GM13976 (cell line): ENCODE results near the gene CMKLR1.

Experiments
- DNase-seq: peaks from one replicate; pipeline ENCODE4 v3.0.0; 2012; ENCODE audit warnings: low spot score
- CTCF ChIP-seq: IDR thresholded peaks from 2 replicates; pipeline ENCODE4 v1.5.1; 2012; ENCODE audit warnings: borderline replicate concordance, mild to moderate bottlenecking; ENCODE audit not compliant: insufficient read depth; ENCODE audit errors: extremely low read depth, missing control alignments, control extremely low read depth
- in situ Hi-C: fragments of 300-500 bp; cut with MboI; formaldehyde crosslinking; loops from one replicate; pipeline ENCODE4 v1.12.0; 2022; ENCODE audit warnings: low sequenced_read_pairs, mixed read lengths, inconsistent platforms; ENCODE audit not compliant: unreplicated experiment

The CMKLR1 gene

GRCh38 chr12:108302016-108302402 is 37.1 kb downstream of the CMKLR1 start:
- in situ Hi-C loops: no loop called here
- DNase-seq: no peak
- TF ChIP-seq CTCF: no peak

- DNase-seq: no peak
- in situ Hi-C loops: no loop called here
- TF ChIP-seq CTCF: no peak
Observed at GRCh38 chr12:108301346-108301745, 37.8 kb downstream of the CMKLR1 start.

- no peak for TF ChIP-seq CTCF
- in situ Hi-C loops: no loop called here
- no peak for DNase-seq
Observed at GRCh38 chr12:108299980-108300696, 39.0 kb downstream of the CMKLR1 start.

- no peak for DNase-seq
- in situ Hi-C loops: no loop called here
- no peak for TF ChIP-seq CTCF
Observed at GRCh38 chr12:108299516-108299915, 39.6 kb downstream of the CMKLR1 start.

- no peak for DNase-seq
- in situ Hi-C loops: no loop called here
- TF ChIP-seq CTCF: no peak
Observed at GRCh38 chr12:108298761-108299275, 40.3 kb downstream of the CMKLR1 start.

GRCh38 chr12:108297895-108298760 is 41.0 kb downstream of the CMKLR1 start:
- in situ Hi-C loops: no loop called here
- TF ChIP-seq CTCF: no peak
- no peak for DNase-seq
